ENCODE measurements around the gene CASK.

Gene CASK

DNA sequence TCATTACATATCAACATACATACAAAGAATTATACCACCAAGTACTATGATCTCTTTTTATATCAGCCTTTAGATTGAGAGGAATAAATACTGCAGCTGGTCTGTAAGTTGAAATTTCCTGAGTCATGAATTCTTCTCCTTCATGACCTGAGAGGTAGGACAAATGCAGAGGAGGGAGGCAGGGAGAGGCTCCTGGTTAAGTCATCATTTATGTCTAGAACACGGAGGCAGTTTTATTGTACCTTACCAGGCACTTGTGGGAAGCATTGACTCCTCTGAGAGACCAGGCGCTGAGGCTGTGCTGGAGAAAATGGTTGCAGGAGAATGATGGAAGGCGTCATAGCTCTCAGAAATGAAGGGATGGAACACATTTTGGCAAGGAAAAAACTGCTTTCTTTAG lies 12.5 kb upstream of the CASK start:
- Histone ChIP-seq H3K36me3 (no peaks in the 10 kb centered on the region), H3K27ac (no peak overlapping the region), H3K4me3 (ENCODE audit: low read depth in 1 of 2, low read length in 1 of 2) (no peak overlapping the region), H3K27me3 (no peaks in the 10 kb centered on the region), H3K4me1 (ENCODE audit: control insufficient read depth in 1 of 2, insufficient read depth in 1 of 2, low read depth in 1 of 2, low read length in 1 of 2) (no peaks in the 10 kb centered on the region), H3K9me3 (no peaks in the 10 kb centered on the region)
- no peak for TF ChIP-seq CTCF (IDR thresholded peaks at IDR 0.05)

DNA sequence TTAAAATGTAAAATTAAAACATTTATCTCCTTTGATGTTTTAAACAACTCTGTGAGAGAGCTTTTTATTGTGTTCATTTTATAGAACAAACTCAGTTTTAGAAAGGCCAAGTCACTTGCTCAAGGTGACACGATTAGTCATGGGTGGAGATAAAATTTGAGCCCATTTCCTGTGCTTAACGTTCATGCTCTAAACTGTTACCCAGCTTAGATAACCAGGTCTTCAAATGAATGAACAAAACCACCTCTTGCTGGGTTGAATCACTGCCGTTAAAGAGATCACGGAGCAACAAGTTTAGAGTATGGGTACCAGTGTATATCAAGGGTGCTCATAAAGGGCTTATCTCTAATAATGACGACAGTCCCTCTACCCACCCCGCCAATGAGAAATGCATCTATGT lies 10.2 kb upstream of the CASK start:
- no peak overlapping the region for H3K27ac ChIP-seq

GRCh38 chrX:41932885-41933284 lies 9.5 kb upstream of the CASK start:
- H3K27ac ChIP-seq: no peak overlapping the region
- H3K4me3 ChIP-seq (ENCODE audit: low read depth in 1 of 2, low read length in 1 of 2): no peak overlapping the region
- H3K4me1 ChIP-seq (ENCODE audit: control insufficient read depth in 1 of 2, insufficient read depth in 1 of 2, low read depth in 1 of 2, low read length in 1 of 2): no peaks in the 10 kb centered on the region
- no peak for TF ChIP-seq CTCF (IDR thresholded peaks at IDR 0.05)
- no peaks in the 10 kb centered on the region for H3K36me3 ChIP-seq
- no peaks in the 10 kb centered on the region for H3K9me3 ChIP-seq
- H3K27me3 ChIP-seq: peaks cover 12% of the 10 kb centered on the region

More for the DNA sequence above, 10.2 kb upstream of the CASK start:
- peaks cover 5% of the 10 kb centered on the region for H3K27me3 ChIP-seq
- TF ChIP-seq CTCF (IDR thresholded peaks at IDR 0.05): no peak
- H3K36me3 ChIP-seq: no peaks in the 10 kb centered on the region
- no peaks in the 10 kb centered on the region for H3K9me3 ChIP-seq
- no peaks in the 10 kb centered on the region for H3K4me1 ChIP-seq (ENCODE audit: control insufficient read depth in 1 of 2, insufficient read depth in 1 of 2, low read depth in 1 of 2, low read length in 1 of 2)
- no peak overlapping the region for H3K4me3 ChIP-seq (ENCODE audit: low read depth in 1 of 2, low read length in 1 of 2)

DNA sequence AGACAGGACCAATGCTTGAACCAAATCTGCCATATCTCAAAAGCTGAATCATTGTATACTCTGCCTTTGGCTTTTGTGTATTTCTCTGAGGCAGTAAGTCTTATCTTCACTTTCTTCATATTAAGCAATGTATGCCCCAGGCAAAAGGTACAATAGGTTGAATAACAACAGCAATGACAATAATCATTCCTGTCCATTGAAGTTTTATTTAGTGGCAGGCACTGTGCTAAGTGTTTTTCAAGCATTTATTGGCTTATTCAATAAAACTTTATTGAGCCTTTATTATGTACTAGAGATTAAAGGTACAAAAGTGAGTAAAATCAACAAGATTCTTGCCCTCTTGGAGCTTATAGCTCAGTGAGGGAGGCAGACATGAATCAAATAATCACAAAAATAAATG lies 8.2 kb upstream of the CASK start:
- no peak for TF ChIP-seq CTCF (IDR thresholded peaks at IDR 0.05)
- Histone ChIP-seq H3K9me3 (no peaks in the 10 kb centered on the region), H3K4me3 (ENCODE audit: low read depth in 1 of 2, low read length in 1 of 2) (no peak overlapping the region), H3K36me3 (no peaks in the 10 kb centered on the region), H3K4me1 (ENCODE audit: control insufficient read depth in 1 of 2, insufficient read depth in 1 of 2, low read depth in 1 of 2, low read length in 1 of 2) (no peaks in the 10 kb centered on the region), H3K27me3 (peaks cover 15% of the 10 kb centered on the region), H3K27ac (no peak overlapping the region)

DNA sequence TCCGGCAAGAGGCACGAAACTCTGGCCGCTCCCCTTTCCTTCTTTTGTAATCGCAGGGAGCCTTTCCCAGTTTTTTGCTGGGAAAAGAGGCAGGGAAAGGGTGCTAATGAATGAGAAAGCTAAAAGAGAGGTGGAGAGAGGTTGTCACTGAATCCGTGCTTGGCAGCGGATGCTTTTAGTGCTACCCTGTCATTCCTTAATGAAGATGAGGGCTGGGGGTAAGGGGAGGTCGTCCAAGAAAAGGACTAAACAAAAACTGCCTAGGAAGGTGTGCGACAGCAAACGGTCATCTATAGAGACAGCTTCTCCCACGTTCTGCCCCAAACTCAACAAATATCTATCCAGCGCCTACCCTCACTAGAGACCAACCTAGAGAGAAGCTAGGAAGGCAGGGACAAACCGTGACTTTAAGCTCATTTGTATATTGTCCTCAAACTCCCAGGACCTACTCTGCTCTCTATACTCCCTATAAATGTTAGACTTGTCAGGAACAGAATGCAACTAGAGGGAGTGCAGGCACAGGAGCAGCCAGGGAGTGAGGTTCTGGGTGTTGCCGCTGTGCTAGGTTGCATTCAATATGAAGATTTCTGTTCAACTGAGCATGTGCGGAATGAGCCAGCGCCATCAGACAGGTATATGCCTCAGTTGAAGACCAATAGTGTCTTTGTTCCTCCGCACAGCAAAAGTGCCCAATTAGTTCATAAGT lies 777 bp upstream of the CASK start:
- no peaks in the 10 kb centered on the region for H3K9me3 ChIP-seq
- peaks cover 58% of the 10 kb centered on the region for H3K27me3 ChIP-seq
- TF ChIP-seq CTCF (IDR thresholded peaks at IDR 0.05): no peak
- H3K4me3 ChIP-seq (ENCODE audit: low read depth in 1 of 2, low read length in 1 of 2): peak overlapping the region; percentile 61 to 62
- peak overlapping the region; percentile 62 for H3K27ac ChIP-seq
- peaks cover 13 to 20% of the 10 kb centered on the region in 2 experiments for H3K4me1 ChIP-seq (ENCODE audit: control insufficient read depth in 1 of 2, insufficient read depth in 1 of 2, low read depth in 1 of 2, low read length in 1 of 2)
- no peaks in the 10 kb centered on the region for H3K36me3 ChIP-seq

All from neutrophil (primary cell).